ENCODE results near the gene PCNT. TPM values are rescaled to one million over a fixed set of nuclear protein-coding genes. Genes with fewer than 3 reads are reported as not detected.

PCNT gene
- total RNA-seq, 4 donors from 2014 or later = 200 to 431 (median 290) TPM

DNA sequence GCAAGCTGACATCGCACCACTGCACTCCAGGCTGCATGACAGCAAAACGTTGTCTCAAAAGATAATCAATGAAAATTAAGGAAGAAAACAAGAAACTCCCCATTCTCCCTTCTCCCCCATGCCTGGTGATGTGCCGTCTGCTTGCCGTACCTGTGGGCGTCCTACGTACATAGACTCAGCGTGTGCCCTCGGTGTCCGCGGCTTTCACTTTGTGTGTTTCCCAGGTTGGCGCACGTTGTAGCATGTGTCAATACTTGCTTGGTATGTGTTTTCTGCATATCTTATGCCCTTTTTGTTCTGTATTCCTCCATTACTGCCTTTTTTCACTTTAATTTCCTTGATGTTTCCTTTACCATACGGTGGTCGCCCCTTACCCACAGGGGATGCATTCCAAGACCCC lies 53.8 kb downstream of the PCNT start:
- ATAC-seq (no peak), DNase-seq (peak in 1 of 2 donors; percentile 50)
- Histone ChIP-seq H3K4me3 (peak overlapping the region in 2 of 4 donors; percentile 54 to 57), H3K27me3 (no peaks in the 10 kb centered on the region), H3K36me3 (peaks cover 5 to 21% of the 10 kb centered on the region in 2 donors), H3K4me1 (peaks cover 50 to 56% of the 10 kb centered on the region in 2 donors), H3K27ac (peak overlapping the region; percentile 97 to 99 (median 98)), H3K9me3 (no peaks in the 10 kb centered on the region)
- in situ Hi-C loops (cut with MboI; ENCODE audit: low sequenced_read_pairs in 4 of 4) (no loop called here), intact Hi-C loops (cut with DNase I; ENCODE audit: low total_unique reads) (no loop called here)
- no peak for TF ChIP-seq POLR2A (IDR thresholded peaks at IDR 0.05)
- TF ChIP-seq, protein P1, sequence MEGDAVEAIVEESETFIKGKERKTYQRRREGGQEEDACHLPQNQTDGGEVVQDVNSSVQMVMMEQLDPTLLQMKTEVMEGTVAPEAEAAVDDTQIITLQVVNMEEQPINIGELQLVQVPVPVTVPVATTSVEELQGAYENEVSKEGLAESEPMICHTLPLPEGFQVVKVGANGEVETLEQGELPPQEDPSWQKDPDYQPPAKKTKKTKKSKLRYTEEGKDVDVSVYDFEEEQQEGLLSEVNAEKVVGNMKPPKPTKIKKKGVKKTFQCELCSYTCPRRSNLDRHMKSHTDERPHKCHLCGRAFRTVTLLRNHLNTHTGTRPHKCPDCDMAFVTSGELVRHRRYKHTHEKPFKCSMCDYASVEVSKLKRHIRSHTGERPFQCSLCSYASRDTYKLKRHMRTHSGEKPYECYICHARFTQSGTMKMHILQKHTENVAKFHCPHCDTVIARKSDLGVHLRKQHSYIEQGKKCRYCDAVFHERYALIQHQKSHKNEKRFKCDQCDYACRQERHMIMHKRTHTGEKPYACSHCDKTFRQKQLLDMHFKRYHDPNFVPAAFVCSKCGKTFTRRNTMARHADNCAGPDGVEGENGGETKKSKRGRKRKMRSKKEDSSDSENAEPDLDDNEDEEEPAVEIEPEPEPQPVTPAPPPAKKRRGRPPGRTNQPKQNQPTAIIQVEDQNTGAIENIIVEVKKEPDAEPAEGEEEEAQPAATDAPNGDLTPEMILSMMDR (IDR thresholded peaks at IDR 0.05 in 4 of 5, conservative IDR thresholded peaks at IDR 0.05 in 1 of 5) = no peak

DNA sequence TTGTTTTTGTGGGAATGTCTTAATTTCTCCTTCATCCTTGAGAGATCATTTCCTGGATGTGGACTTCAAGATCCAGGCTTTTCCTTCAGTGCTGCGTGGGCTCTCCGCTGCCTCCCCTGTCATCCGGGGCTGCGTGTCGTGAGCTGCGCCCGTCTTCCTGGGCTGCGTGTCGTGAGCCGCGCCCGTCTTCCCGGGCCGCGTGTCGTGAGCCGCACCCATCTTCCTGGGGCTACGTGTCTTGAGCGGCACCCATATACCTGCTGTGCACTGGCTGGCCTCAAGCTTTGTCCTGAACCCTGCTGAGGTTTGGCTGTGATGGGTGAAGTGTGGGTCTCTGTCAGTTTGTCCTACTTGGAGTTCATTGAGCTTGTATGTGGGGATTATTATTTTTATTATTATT lies 55.1 kb downstream of the PCNT start:
- no peak for DNase-seq
- Histone ChIP-seq H3K36me3 (peaks cover 5 to 33% of the 10 kb centered on the region in 2 donors), H3K9me3 (no peaks in the 10 kb centered on the region), H3K27me3 (no peaks in the 10 kb centered on the region), H3K4me1 (peaks cover 38 to 52% of the 10 kb centered on the region in 2 donors), H3K27ac (peak overlapping the region; percentile 97 to 99 (median 98)), H3K4me3 (no peak overlapping the region)
- no peak for ATAC-seq
- intact Hi-C loops (cut with DNase I; ENCODE audit: low total_unique reads) (no loop called here), in situ Hi-C loops (cut with MboI; ENCODE audit: low sequenced_read_pairs in 4 of 4) (no loop called here)
- TF ChIP-seq, protein P1 (IDR thresholded peaks at IDR 0.05 in 4 of 5, conservative IDR thresholded peaks at IDR 0.05 in 1 of 5) = no peak
- TF ChIP-seq POLR2A (IDR thresholded peaks at IDR 0.05) = no peak

DNA sequence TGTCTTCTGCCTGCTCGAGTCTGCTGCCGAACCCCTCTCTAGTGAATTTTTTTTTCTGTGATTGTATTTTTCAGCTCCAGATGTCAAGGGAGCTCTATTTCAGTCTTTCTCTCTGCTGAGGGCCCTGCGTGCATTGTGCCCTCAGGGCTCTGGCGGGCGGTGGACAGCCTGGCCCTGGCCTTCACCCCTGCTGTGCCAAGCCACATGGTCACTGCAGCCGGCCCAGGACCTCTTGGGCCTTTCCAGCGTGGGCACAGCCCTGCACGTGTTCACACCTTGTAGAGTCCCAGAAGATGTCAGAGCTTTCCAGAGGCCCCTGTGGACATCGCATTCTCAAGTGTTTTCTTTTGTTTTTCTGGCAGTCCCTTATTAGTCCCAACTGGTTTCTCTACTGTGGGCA lies 55.7 kb downstream of the PCNT start:
- in situ Hi-C loops (cut with MboI; ENCODE audit: low sequenced_read_pairs in 4 of 4) = no loop called here
- Histone ChIP-seq H3K27me3 (no peaks in the 10 kb centered on the region), H3K27ac (peak overlapping the region; percentile 97 to 99 (median 98)), H3K4me3 (no peak overlapping the region), H3K36me3 (peaks cover 5 to 39% of the 10 kb centered on the region in 2 donors), H3K9me3 (no peaks in the 10 kb centered on the region), H3K4me1 (peaks cover 38 to 52% of the 10 kb centered on the region in 2 donors)
- ATAC-seq = no peak
- TF ChIP-seq, protein P1 (IDR thresholded peaks at IDR 0.05 in 4 of 5, conservative IDR thresholded peaks at IDR 0.05 in 1 of 5) = no peak
- TF ChIP-seq POLR2A (IDR thresholded peaks at IDR 0.05) = peak in 1 of 2 donors; percentile 27
- DNase-seq = peak in 1 of 2 donors; percentile 63
- intact Hi-C loops (cut with DNase I; ENCODE audit: low total_unique reads) = no loop called here

DNA sequence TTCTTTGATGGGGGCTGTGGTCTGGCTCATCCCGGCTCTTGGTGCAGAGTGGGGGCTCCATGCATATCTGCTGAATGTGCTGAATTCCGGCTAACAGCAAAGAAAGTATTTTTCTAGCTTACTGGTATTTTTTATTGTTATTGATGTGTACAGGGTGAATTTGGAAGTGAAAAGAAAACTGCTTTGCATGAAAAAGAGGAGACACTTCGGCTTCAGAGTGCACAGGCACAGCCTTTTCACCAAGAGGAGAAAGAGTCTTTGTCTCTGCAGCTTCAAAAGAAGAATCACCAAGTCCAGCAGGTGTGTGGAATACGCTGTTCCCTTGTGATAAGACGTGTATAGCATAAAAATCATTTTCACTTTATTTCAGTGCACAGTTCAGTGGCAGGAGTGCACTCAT lies 57.6 kb downstream of the PCNT start:
- DNase-seq (no peak), ATAC-seq (no peak)
- Histone ChIP-seq H3K4me1 (peaks cover 37 to 56% of the 10 kb centered on the region in 2 donors), H3K36me3 (peaks cover 5 to 57% of the 10 kb centered on the region in 2 donors), H3K4me3 (no peak overlapping the region), H3K27ac (peak overlapping the region; percentile 97 to 99 (median 98)), H3K27me3 (no peaks in the 10 kb centered on the region), H3K9me3 (no peaks in the 10 kb centered on the region)
- in situ Hi-C loops (cut with MboI; ENCODE audit: low sequenced_read_pairs in 4 of 4) = no loop called here
- no peak for TF ChIP-seq POLR2A (IDR thresholded peaks at IDR 0.05)
- TF ChIP-seq, protein P1 (IDR thresholded peaks at IDR 0.05 in 4 of 5, conservative IDR thresholded peaks at IDR 0.05 in 1 of 5) = no peak
- intact Hi-C loops (cut with DNase I; ENCODE audit: low total_unique reads) = no loop called here

DNA sequence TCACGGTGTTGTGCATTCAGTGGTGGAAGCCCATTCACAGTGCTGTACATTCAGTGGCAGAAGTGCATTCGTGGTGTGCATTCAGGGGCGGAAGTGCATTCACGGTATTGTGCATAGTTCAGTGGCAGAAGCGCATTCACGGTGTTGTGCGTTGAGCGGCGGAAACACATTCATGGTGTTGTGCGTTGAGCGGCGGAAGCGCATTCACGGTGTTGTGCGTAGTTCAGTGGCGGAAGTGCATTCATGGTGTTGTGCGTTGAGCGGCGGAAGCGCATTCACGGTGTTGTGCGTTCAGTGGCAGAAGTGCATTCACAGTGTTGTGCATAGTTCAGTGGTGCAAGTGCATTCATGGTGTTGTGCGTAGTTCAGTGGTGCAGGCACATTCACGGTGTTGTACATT lies 60.6 kb downstream of the PCNT start:
- Histone ChIP-seq H3K27ac (peak overlapping the region; percentile 94 to 98 (median 95)), H3K9me3 (no peaks in the 10 kb centered on the region), H3K4me1 (peaks cover 23 to 40% of the 10 kb centered on the region in 2 donors), H3K36me3 (peaks cover 5 to 69% of the 10 kb centered on the region in 2 donors), H3K4me3 (no peak overlapping the region), H3K27me3 (no peaks in the 10 kb centered on the region)
- ATAC-seq (no peak), DNase-seq (no peak)
- TF ChIP-seq POLR2A (IDR thresholded peaks at IDR 0.05) = no peak
- TF ChIP-seq, protein P1 (IDR thresholded peaks at IDR 0.05 in 4 of 5, conservative IDR thresholded peaks at IDR 0.05 in 1 of 5) = no peak
- intact Hi-C loops (cut with DNase I; ENCODE audit: low total_unique reads) = no loop called here
- in situ Hi-C loops (cut with MboI; ENCODE audit: low sequenced_read_pairs in 4 of 4) = no loop called here
